Loucy (cell line): ENCODE results near the gene NR3C2.

Source experiments
- H2AFZ ChIP-seq: fragments of 200-600 bp; sonication (generic); 2 replicates; pipeline ENCODE4 v1.6.0; 2016; ENCODE audit warnings: antibody characterized with exemption, mild to moderate bottlenecking, low read length, moderate library complexity
- H3F3A ChIP-seq: fragments of 200-600 bp; 2 replicates; pipeline ENCODE4 v1.6.0; 2016; ENCODE audit warnings: antibody characterized with exemption, low read depth, mild to moderate bottlenecking
- H3K27me3 ChIP-seq: fragments of 200-600 bp; sonication (generic); 2 replicates; pipeline ENCODE4 v1.6.1; 2014; ENCODE audit warnings: low read length, mild to moderate bottlenecking; ENCODE audit not compliant: insufficient read depth, poor library complexity, severe bottlenecking
- H3K36me3 ChIP-seq: fragments of 200-600 bp; sonication (generic); 2 replicates; pipeline ENCODE4 v1.6.1; 2016; ENCODE audit warnings: low read length; ENCODE audit not compliant: insufficient read depth
- H3K4me1 ChIP-seq: fragments of 200-600 bp; sonication (generic); 2 replicates; pipeline ENCODE4 v1.5.1; 2014; ENCODE audit warnings: low read length, mild to moderate bottlenecking; ENCODE audit not compliant: insufficient read depth, poor library complexity, severe bottlenecking
- H3K4me2 ChIP-seq: fragments of 200-600 bp; sonication (generic); 2 replicates; pipeline ENCODE4 v1.6.0; 2014; ENCODE audit warnings: antibody characterized with exemption, low read length, low read depth, mild to moderate bottlenecking; ENCODE audit not compliant: poor library complexity, severe bottlenecking
- H3K4me3 ChIP-seq: fragments of 200-600 bp; sonication (generic); 2 replicates; pipeline ENCODE4 v1.5.1; 2014; ENCODE audit warnings: low read length, mild to moderate bottlenecking, mixed read lengths; ENCODE audit not compliant: poor library complexity, severe bottlenecking
- H3K79me2 ChIP-seq: fragments of 200-600 bp; sonication (generic); 2 replicates; pipeline ENCODE4 v1.6.1; 2014; ENCODE audit warnings: low read length; ENCODE audit not compliant: insufficient read depth
- H3K9ac ChIP-seq: fragments of 200-600 bp; sonication (generic); 2 replicates; pipeline ENCODE4 v1.6.0; 2014; ENCODE audit warnings: mild to moderate bottlenecking, low read depth, low read length, moderate library complexity; ENCODE audit not compliant: poor library complexity, severe bottlenecking
- H3K9me2 ChIP-seq: fragments of 200-600 bp; sonication (generic); replicated peaks from 2 replicates; pipeline ENCODE4 v1.6.1; 2016; ENCODE audit warnings: low read depth, low read length, mixed read lengths
- H3K9me3 ChIP-seq: fragments of 200-600 bp; sonication (generic); 2 replicates; pipeline ENCODE4 v1.6.1; 2014; ENCODE audit warnings: mild to moderate bottlenecking, antibody characterized with exemption, low read length, low read depth; ENCODE audit not compliant: insufficient read depth
- H4K20me1 ChIP-seq: fragments of 200-600 bp; sonication (generic); 2 replicates; pipeline ENCODE4 v1.6.0; 2014; ENCODE audit warnings: antibody characterized with exemption, low read length, mild to moderate bottlenecking; ENCODE audit not compliant: insufficient read depth, poor library complexity, severe bottlenecking
- EZH2phosphoT487 ChIP-seq: fragments of 200-600 bp; IDR thresholded peaks from 2 replicates; pipeline ENCODE4 v1.6.1; 2018; ENCODE audit warnings: antibody characterized with exemption, mild to moderate bottlenecking, moderate library complexity, borderline replicate concordance
- TF ChIP-seq, protein P1 (sequence below): fragments of 200-600 bp; sonication (generic); conservative IDR thresholded peaks from 2 replicates; pipeline ENCODE4 v1.5.1; 2014; ENCODE audit warnings: mild to moderate bottlenecking, antibody characterized with exemption, low read length

NR3C2 gene

DNA sequence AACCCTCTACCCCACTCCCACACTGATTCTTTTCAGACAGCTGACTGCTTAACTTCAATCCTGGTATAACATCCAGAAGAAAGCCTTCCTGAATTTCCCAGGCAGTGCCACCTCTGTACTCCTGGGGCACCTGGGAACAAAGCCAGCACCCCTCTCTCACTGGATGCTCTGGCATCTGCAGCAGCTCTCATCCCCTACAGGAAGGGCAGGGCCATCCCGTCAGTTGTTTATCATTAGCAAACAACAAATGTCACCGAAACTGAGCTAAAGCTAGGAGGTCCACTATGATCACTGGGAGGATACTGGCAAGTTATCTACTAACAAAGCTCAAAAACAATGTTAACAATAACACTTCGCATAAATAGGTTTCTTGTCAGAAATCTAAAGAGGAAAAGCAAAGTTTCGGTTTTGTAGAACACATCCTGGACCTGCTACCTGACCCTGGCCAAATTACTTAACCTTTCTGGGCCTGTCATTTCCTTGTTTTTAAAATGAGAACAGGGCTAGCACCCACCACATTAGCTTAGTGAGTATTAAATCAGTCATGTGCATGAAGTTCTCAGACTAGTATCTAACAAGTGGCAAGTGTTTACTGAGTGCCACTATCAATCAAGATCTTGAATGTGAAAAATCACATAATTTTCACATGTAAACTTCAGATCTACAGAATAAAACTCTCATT lies 86.6 kb downstream of the NR3C2 start:
- TF ChIP-seq, protein P1, sequence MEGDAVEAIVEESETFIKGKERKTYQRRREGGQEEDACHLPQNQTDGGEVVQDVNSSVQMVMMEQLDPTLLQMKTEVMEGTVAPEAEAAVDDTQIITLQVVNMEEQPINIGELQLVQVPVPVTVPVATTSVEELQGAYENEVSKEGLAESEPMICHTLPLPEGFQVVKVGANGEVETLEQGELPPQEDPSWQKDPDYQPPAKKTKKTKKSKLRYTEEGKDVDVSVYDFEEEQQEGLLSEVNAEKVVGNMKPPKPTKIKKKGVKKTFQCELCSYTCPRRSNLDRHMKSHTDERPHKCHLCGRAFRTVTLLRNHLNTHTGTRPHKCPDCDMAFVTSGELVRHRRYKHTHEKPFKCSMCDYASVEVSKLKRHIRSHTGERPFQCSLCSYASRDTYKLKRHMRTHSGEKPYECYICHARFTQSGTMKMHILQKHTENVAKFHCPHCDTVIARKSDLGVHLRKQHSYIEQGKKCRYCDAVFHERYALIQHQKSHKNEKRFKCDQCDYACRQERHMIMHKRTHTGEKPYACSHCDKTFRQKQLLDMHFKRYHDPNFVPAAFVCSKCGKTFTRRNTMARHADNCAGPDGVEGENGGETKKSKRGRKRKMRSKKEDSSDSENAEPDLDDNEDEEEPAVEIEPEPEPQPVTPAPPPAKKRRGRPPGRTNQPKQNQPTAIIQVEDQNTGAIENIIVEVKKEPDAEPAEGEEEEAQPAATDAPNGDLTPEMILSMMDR, result no peak
- no peak for TF ChIP-seq EZH2phosphoT487
- no peak overlapping the region for H3K4me3 ChIP-seq
- no peak overlapping the region for H3K9ac ChIP-seq
- no peaks in the 10 kb centered on the region for H4K20me1 ChIP-seq
- no peaks in the 10 kb centered on the region for H3K27me3 ChIP-seq
- no peak overlapping the region for H2AFZ ChIP-seq
- H3K79me2 ChIP-seq, result no peaks in the 10 kb centered on the region
- no peak overlapping the region for H3K4me2 ChIP-seq
- no peaks in the 10 kb centered on the region for H3K9me2 ChIP-seq
- no peaks in the 10 kb centered on the region for H3K4me1 ChIP-seq
- H3F3A ChIP-seq, result no peaks in the 10 kb centered on the region
- no peaks in the 10 kb centered on the region for H3K9me3 ChIP-seq
- no peaks in the 10 kb centered on the region for H3K36me3 ChIP-seq

DNA sequence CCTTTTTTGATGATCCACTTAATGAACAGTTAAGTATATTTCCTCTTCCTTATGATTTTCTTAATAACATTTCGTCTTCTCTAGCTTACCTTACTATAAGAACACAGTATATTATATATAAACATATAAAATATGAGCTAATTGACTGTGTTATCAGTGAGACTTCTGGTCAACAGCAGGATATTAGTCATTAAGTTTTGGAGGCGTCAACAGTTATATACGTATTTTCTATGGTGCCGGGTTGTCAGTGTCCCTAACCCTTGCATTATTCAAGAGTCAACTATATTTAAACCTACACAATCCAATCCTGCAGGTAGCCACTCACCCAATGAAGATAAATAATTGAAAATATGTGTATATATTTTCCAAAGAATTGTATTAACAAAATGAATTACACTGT lies 88.0 kb downstream of the NR3C2 start:
- Histone ChIP-seq H3K9ac (no peak overlapping the region), H4K20me1 (no peaks in the 10 kb centered on the region), H2AFZ (no peak overlapping the region), H3K79me2 (no peaks in the 10 kb centered on the region), H3K4me2 (no peak overlapping the region), H3F3A (no peaks in the 10 kb centered on the region), H3K27me3 (no peaks in the 10 kb centered on the region), H3K9me2 (no peaks in the 10 kb centered on the region), H3K36me3 (no peaks in the 10 kb centered on the region), H3K4me1 (no peaks in the 10 kb centered on the region), H3K4me3 (no peak overlapping the region), H3K9me3 (no peaks in the 10 kb centered on the region)
- TF ChIP-seq, protein P1, result no peak
- TF ChIP-seq EZH2phosphoT487, result no peak

DNA sequence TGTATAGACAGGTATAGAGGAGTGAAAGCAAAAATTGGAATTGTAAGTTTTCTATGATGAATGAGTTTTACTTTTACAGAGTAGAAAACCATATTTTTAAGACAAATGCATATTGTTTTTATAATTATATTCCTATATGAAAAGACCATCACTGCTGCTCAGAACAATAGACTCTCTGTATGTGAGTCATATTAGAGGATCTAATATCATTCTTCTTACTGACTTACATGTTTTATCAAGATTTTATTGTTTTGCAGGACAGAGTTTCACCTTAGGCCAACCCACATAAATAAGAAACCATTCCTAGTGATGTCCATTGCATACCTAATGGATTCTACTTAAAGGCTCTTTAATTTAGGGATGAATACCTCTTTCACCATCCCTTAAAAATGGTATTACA lies 88.6 kb downstream of the NR3C2 start:
- no peaks in the 10 kb centered on the region for H3K9me2 ChIP-seq
- H3K9me3 ChIP-seq, result no peaks in the 10 kb centered on the region
- H3K4me1 ChIP-seq, result no peaks in the 10 kb centered on the region
- no peaks in the 10 kb centered on the region for H3K79me2 ChIP-seq
- H3K9ac ChIP-seq, result no peak overlapping the region
- H3K27me3 ChIP-seq, result no peaks in the 10 kb centered on the region
- no peaks in the 10 kb centered on the region for H3F3A ChIP-seq
- H2AFZ ChIP-seq, result no peak overlapping the region
- H3K4me3 ChIP-seq, result no peak overlapping the region
- H3K4me2 ChIP-seq, result no peak overlapping the region
- H3K36me3 ChIP-seq, result no peaks in the 10 kb centered on the region
- TF ChIP-seq, protein P1, result no peak
- TF ChIP-seq EZH2phosphoT487, result no peak
- no peaks in the 10 kb centered on the region for H4K20me1 ChIP-seq
